Measurements from ENCODE around the gene MUC6. TPM values are rescaled to one million over a fixed set of nuclear protein-coding genes. Genes with fewer than 3 reads are reported as not detected.

Gene MUC6
- total RNA-seq, 4 donors from 2014 or later = 0.43 to 3.5 TPM; not detected in 2

DNA sequence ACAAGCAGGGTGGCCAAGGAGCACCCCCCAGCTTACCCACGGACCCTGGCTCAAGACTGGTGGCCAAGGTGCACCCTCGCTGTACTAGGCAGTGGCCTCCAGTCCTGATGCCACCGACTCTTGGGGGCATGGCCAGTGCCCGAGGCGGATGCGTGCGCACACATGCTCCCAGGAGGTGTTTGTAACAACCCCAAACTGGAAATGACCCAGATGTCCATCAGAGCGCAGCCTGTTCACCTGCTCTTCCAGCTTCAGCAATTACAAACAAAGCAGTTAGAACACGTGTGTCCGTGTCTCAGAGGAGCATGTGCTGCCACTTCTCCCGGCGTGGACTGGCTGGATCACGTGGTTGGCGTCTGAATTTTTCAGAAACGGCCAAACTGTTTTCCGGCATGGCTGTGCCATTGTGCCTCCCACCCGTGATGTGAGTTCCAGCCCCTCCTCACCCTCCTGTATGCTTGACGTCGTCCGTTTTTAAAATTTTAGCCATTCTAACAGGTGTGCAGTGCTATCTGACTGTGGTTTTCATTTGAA is 7.1 kb upstream of the MUC6 start:
- no peaks in the 10 kb centered on the region for H3K4me1 ChIP-seq
- no peak overlapping the region for H3K4me3 ChIP-seq
- intact Hi-C loops (cut with DNase I; ENCODE audit: low total_unique reads) = no loop called here
- no peaks in the 10 kb centered on the region for H3K36me3 ChIP-seq
- no peak for DNase-seq
- no peak overlapping the region for H3K27ac ChIP-seq
- H3K27me3 ChIP-seq = peaks cover 0 to 9% of the 10 kb centered on the region in 2 donors
- H3K9me3 ChIP-seq = no peaks in the 10 kb centered on the region
- TF ChIP-seq, protein P1, sequence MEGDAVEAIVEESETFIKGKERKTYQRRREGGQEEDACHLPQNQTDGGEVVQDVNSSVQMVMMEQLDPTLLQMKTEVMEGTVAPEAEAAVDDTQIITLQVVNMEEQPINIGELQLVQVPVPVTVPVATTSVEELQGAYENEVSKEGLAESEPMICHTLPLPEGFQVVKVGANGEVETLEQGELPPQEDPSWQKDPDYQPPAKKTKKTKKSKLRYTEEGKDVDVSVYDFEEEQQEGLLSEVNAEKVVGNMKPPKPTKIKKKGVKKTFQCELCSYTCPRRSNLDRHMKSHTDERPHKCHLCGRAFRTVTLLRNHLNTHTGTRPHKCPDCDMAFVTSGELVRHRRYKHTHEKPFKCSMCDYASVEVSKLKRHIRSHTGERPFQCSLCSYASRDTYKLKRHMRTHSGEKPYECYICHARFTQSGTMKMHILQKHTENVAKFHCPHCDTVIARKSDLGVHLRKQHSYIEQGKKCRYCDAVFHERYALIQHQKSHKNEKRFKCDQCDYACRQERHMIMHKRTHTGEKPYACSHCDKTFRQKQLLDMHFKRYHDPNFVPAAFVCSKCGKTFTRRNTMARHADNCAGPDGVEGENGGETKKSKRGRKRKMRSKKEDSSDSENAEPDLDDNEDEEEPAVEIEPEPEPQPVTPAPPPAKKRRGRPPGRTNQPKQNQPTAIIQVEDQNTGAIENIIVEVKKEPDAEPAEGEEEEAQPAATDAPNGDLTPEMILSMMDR (IDR thresholded peaks at IDR 0.05) = no peak
- TF ChIP-seq POLR2A (IDR thresholded peaks at IDR 0.05) = no peak

DNA sequence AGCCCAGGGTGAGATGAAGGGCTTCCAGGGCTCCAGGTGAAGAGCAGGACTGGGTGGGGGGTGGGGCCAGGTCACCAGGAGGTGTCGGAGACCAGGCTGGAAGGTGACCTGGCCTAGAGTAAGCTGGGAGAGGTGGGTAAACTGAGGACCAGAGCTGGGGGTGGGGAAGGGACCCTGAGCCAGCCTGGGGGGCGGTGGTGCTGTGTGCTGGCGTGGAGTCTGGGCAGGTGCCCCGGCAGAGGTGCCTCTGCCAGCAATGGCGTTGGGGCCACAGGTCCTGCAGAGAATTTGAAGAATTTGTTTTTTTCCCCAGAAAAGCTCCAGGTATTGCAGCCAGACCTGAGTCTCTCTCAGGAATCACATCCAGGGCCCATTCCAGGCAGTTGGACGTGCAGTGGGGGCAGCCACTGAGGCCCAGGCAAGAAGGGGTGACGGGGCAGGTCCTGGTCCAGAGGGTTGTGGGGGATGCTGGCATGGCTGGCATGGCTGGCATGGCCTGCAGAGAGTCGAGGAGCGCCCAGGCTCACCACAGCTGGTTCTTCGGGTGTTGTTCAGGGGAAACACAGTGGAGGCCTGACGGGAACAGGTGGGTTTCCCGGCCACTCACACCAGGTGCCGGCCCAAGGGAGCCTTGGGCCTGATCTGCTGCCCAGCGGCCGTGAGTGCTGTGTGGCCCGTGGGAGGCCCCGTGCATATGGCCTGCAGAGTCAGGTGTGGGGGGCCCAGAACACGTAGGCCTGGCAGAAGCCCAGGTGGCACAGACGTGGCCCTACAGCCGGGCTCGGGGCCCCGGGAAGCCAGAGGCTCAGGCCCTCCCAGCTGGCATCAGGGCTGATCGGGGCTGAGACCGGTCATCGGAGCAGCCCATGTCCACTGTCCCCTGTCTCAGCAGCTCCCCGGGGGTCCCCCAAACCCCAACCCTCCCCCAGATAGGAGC is 6.4 kb upstream of the MUC6 start:
- TF ChIP-seq POLR2A (IDR thresholded peaks at IDR 0.05) = no peak
- TF ChIP-seq, protein P1 (IDR thresholded peaks at IDR 0.05) = no peak
- H3K36me3 ChIP-seq = no peaks in the 10 kb centered on the region
- H3K4me1 ChIP-seq = no peaks in the 10 kb centered on the region
- H3K27ac ChIP-seq = no peak overlapping the region
- H3K9me3 ChIP-seq = no peaks in the 10 kb centered on the region
- peaks cover 0 to 9% of the 10 kb centered on the region in 2 donors for H3K27me3 ChIP-seq
- no peak overlapping the region for H3K4me3 ChIP-seq
- intact Hi-C loops (cut with DNase I; ENCODE audit: low total_unique reads) = no loop called here
- DNase-seq = no peak

DNA sequence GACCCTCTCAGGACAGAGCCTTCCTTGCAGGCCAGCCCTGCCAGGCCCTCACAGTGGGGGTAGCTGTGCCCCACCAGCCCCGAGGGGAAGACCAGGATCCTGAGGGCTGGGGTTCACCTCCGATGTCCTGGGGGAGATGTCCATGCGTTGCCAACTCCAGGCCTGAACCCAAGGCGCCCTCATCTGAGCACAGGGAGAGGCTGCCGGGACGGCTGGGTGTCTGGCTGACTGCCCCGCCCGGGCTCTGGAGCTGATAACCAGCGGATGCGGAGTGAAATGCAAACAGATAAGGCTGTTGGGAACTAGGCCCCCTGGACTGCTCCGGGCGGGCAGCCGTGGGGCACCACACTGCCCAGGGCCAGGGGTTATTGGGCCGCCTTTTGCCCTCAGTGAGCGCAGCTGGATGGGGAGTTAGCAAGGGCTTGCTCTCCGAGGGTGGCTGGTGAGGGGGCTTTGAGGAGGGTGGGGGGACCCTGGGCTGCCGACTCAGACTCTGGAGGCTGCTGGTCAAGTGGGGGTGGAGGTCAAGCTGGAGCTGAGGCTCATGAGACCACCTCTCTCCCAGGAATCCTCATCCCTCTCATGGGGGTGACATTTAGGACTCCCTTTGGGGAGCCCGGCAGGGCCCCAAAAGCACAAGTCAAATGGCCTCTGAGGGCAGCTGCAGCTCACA is 5.6 kb upstream of the MUC6 start:
- H3K4me3 ChIP-seq = no peak overlapping the region
- peaks cover 0 to 9% of the 10 kb centered on the region in 2 donors for H3K27me3 ChIP-seq
- no peak overlapping the region for H3K27ac ChIP-seq
- no peaks in the 10 kb centered on the region for H3K9me3 ChIP-seq
- H3K4me1 ChIP-seq = no peaks in the 10 kb centered on the region
- no peak for DNase-seq
- intact Hi-C loops (cut with DNase I; ENCODE audit: low total_unique reads) = no loop called here
- no peaks in the 10 kb centered on the region for H3K36me3 ChIP-seq
- TF ChIP-seq, protein P1 (IDR thresholded peaks at IDR 0.05) = no peak
- no peak for TF ChIP-seq POLR2A (IDR thresholded peaks at IDR 0.05)

DNA sequence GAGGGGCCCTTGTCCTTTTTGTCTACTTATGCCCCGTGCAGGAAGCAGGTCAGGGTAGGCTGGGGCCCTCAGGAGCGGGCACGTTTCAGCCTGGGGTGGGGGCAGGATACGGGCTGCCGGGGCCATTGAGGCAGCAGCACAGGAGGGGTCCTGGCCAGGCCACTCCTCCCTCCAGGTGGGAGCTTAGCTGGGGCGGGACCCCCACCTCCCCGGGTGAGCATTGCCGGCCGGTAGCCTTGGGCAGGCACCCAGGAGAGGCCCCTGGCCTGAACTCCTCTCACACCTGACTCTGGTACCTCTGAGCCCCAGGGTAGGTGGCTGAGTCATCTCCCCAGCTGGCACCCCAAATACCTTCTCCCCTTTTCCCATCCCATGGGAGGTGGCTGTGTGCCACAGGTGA is 5.0 kb upstream of the MUC6 start:
- no peaks in the 10 kb centered on the region for H3K9me3 ChIP-seq
- H3K4me3 ChIP-seq = no peak overlapping the region
- DNase-seq = no peak
- H3K36me3 ChIP-seq = no peaks in the 10 kb centered on the region
- H3K4me1 ChIP-seq = no peaks in the 10 kb centered on the region
- H3K27ac ChIP-seq = no peak overlapping the region
- intact Hi-C loops (cut with DNase I; ENCODE audit: low total_unique reads) = no loop called here
- TF ChIP-seq, protein P1 (IDR thresholded peaks at IDR 0.05) = no peak
- no peak for TF ChIP-seq POLR2A (IDR thresholded peaks at IDR 0.05)
- H3K27me3 ChIP-seq = peaks cover 0 to 9% of the 10 kb centered on the region in 2 donors

DNA sequence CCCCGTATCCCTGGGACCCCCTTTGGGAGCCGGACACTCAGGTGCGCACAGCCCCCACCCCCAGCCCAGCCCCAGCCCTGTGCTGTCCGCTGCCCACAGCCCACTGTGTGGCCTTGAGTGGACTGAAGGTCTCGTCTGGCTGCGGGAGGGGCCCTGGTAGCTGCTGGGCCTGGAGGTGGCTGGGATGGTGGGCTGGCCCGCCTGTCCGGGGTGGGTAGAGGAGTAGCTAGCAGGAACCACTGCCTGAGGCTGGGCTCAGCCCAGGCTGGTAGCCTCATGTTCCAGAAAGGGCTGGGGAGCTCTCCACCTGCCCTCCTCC is 4.6 kb upstream of the MUC6 start:
- intact Hi-C loops (cut with DNase I; ENCODE audit: low total_unique reads) = no loop called here

More for the DNA sequence above, 4.6 kb upstream of the MUC6 start:
- Histone ChIP-seq H3K27ac (no peak overlapping the region), H3K4me3 (no peak overlapping the region), H3K27me3 (peaks cover 0 to 9% of the 10 kb centered on the region in 2 donors), H3K9me3 (no peaks in the 10 kb centered on the region), H3K36me3 (no peaks in the 10 kb centered on the region), H3K4me1 (no peaks in the 10 kb centered on the region)
- DNase-seq = no peak
- TF ChIP-seq, protein P1 (IDR thresholded peaks at IDR 0.05) = no peak
- TF ChIP-seq POLR2A (IDR thresholded peaks at IDR 0.05) = no peak

Data from uterus (tissue), 4 donors.